Myocyte (in vitro differentiated cells): ENCODE data around the gene RAPGEF1. TPM values are rescaled to one million over a fixed set of nuclear protein-coding genes. Genes with fewer than 3 reads are reported as not detected.

Source experiments
- DNase-seq: peaks from one replicate; pipeline ENCODE4 v3.0.0-alpha.2; 2012; ENCODE audit warnings: low read depth
- total RNA-seq: library from RNA; depleted of rRNA; stranded (reverse); fragments of >200 nt; gene quantifications from 2 replicates; pipeline ENCODE4 v1.2.3, GENCODE V29; 2014

The RAPGEF1 gene
- total RNA-seq, 1 donor from 2014 or later = 290 TPM

DNA sequence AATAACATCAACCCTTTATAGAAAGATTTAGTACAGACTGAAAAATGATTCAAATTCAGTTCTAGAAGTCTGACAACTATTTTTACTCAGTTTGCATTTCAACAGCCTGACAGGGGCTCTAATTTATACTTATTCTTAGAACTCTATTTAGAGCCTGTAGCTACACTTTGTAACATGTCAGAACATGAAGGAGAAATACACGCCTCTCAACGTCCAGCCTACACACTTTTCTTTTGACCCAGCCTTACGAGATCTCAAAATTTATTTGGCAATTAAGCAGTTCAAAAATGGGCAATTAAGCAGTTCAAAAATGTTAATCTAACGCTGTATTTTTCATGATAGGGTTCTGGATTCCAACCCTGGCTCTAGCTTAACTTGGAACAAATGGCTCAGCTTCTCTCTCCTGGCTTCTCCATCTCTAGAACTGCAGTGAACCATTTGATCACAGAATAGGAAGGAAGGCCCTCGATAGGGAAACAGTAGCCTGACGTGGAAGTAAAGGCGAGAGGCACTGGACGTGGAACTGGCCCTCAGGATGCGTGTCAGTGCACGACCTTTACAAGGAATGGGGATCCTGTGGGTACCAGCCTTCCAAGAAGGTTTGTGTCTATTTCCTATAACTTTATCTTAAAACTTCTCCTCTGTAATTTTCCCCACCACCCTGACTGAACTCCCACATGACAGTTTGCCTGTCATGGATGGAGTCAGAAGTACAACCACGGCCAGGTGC, 128.1 kb downstream of the RAPGEF1 start:
- DNase-seq = no peak

DNA sequence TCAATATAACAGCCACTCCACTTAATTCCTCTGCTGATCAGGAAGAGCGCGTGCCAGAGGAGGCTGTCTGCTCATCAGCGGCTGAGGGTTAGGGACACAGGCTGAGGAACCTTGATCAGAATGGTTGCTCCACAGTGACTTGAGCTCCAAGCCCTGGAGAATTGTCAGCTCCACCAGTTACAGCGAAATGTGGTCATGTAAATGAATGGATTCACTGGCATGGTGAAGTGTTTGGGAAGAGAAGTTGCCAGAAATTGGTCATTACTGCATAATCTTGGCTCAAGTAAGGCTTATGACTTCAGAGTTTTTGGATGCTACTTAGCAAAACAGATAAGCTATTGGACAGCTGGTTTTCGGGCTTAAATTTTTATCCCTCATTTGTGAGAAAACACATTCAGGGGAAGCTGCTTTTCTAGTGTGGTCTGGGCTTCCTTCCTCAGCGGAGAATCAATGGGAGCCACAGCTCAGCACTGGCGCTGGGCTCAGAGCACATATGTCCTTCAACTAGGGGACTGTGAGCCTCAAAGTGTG, 129.6 kb downstream of the RAPGEF1 start:
- peak; percentile 45 for DNase-seq

DNA sequence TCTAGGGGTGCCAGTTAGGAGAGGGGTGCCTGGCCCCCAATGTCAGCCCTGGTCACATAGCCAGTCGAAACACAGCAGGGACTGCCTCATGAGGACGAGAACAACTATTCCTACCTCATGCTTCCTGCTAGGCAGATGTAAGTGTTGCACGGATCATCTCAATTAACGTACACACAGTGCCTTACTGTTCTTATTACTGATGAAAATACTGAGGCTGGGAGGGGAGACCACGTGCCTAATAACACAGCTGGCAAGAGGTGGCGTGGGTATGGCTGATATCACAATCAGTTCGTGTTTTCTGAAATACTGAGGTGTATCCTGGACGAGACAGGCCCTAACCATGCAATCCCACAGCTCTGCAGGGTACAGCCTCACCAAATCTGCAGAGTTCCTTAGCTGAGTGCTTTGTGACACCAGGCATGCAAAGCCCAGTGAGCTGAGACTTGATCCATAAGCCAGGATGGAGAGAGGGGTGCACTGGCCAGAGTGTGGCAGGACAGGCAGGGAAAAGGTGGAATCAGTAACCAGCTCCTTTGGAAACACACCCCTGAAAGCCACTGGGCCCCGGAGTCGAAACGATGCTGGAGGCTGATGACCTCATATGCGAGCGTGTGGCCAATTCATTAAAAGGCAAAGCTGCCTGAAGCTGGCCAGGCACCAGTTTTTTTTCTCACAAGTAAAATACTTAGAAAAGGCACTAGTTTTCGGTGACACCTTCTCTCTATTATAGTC, 130.6 kb downstream of the RAPGEF1 start:
- DNase-seq = peak; percentile 68

DNA sequence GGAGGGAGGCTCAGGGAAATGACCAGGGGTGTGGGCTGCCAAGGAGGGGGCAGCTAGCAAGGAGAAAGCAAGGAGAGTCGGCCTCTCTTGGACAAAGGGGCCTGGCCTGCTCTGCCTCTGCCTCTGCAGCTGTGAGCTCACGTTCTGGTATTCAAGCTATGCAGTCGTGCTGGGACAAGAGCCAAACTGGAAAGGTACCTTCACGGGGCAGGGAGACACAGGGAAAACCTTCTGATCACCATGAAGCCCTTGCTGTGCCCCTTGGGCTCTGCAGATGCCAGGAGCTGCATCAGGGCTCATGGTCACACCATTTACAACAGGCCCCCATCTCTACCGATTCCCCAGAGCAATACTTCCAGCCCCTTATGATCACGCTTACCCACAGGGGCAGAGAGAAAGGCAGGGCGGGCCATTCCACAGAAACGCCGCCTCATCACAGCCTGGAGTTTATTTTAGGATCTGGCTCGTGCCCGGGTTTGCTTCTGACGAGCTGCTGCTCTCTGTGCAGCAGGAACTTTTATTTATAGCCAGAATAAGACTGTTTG, 131.3 kb downstream of the RAPGEF1 start:
- DNase-seq = peak; percentile 92

DNA sequence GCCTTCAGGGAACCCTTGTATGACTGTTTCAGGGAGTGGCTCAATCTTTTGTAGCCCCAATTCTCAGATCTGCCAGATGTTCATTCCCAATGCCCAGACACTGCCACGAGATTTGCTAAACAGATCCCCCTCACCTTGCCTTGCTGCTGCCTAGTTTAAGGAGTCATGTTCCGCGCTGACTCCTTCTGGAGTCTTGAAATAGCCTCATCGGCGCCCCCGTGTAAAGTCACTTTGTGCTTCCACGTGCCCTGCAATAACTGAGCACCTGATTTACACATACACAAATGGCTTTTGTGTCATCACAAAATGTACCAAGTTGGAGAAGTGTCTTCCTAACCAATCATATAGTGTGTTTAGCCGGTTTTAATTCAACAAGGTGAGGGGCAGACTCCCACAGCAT, 132.3 kb downstream of the RAPGEF1 start:
- DNase-seq = no peak

DNA sequence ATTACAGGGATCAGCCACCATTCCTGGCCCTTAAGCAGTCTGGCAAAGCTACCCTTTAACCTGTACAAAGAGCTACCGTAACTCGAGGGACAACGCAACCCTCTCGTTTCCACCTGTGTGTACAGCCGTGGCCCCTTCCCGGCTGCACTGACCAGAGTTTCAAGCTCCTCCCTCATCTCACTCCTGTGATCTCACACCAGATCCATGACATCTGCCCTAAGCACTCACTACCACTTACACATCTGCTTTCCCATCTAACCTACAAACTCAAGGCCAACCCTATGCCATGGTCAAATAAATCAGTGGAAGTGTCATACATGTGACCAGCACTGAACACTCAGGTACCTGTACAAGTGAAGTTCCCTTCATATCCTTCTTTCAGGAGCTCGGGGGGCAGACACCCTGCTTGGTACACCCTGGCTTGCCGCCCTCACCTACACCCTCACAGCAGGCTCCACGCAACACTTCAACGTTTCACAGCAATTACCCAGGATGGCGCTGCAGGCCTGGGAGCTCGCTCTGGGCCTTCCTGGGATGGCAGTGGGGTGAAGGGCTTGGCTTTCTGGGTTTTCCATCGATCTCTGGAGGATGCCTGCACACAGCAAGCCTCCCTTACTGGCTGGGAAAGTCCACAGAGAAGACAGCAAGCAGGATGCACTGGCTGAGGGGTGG, 132.8 kb downstream of the RAPGEF1 start:
- no peak for DNase-seq

DNA sequence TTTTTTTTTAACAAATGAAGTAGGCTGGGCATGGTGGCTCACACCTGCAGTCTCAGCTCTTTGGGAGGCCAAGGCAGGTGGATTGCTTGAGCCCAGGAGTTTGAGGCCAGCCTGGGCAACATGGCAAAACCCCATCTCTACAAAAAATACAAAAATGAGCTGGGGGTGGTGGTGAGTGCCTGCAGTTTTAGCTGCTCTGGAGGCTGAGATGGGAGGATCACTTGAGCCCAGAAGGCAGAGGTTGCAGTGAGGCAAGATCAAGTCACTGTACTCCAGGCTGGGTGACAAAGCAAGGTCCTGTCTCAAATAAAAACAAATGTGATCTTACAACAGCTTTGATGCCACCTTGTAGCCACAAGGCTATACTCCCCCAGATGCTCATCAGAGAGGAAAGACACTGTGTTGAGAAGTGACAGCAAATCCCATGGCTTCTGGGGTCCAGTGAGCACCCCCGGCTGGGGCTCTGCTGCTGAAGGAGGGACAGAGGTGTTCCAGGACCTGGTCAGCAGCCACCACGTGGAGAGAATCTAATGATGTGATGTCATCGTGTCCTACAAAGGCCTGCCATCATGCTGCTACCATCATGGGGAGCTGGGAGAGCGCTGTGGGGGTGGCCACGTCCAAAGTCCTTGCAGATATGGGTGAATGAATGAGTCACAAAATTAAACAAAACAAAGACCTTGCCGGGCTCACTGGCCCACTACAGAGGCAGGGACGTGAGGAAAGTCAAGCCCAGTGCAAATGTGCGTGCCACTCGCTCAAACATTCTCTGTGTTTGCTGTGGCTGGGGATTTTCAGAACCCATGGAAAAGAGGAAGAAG, 133.9 kb downstream of the RAPGEF1 start:
- no peak for DNase-seq

DNA sequence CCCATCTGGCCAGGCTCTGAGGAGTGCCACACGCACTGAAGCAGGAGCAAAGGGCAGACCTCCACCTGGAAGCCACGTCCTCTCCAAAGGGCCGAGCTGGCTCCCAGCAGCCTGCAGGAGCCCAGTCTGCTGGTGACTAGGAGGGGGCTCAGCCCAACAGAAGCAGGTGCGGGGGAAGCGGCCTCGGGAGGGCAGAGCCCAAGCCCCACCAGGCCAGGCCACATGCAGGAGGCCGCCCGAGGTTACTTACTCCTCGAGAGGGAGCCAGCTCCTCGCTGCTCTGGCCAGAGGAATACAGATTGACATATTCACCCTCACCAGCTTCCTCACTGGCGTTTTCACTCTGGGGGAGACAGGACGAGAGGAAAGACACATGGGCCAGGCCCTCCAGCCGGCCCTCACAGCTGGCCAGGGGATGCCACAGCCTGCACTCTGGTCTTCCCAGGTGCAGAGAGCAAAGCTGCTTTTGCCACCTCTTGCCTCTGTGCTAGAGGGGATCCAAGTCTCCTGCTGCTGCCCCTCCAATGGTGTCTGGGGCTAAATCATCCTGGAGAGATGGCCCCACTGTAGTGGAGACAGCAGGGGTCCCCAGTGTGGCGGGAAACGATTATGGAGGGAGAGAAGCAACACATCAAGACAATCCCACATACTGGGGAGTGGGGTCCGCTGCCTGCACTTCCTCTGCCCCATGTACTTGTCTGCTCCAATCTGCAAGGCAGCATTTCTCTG, 136.0 kb downstream of the RAPGEF1 start:
- no peak for DNase-seq

DNA sequence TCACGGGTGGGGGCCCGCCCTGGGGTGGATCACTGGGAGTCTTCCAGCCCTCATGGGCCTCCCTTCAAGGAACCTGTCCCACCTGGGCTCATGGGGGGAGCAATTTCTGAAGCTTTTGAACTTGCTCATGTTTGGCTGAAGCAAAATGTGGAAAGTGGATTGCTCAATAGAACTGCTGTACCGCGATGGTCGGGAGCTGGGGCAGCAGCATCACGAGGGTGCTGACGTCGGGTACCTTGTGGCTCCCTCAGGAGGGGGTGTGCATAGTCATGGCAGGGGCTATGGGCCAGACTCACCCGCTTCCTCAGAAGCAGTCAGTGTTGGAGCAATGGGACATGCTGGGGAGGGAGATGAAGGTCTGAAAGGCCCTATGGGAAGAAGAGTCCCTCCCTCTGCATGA, 136.7 kb downstream of the RAPGEF1 start:
- no peak for DNase-seq

DNA sequence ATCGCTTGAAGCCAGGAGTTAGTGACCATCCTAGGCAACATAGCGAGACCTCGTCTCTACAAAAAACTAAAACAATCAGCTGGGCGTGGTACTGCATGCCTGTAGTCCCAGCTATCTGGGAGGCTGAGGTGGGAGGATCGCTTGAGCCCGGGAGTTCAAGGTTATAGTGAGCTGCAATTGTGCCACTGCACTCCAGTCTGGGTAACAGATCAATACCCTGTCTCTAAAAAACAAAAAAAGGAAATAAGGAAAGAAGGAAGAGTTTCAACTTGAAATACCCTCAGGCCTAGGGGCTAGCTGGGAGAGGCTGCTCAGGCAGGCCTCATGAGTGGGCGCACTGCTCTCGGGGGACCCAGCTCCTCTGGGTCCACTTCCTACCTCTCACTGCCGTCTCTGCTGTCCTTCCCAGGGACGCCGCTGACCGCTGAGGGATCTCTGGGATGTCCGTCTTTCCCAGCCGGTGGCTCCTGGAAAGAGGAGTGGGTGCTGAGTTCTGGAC, 138.1 kb downstream of the RAPGEF1 start:
- no peak for DNase-seq

DNA sequence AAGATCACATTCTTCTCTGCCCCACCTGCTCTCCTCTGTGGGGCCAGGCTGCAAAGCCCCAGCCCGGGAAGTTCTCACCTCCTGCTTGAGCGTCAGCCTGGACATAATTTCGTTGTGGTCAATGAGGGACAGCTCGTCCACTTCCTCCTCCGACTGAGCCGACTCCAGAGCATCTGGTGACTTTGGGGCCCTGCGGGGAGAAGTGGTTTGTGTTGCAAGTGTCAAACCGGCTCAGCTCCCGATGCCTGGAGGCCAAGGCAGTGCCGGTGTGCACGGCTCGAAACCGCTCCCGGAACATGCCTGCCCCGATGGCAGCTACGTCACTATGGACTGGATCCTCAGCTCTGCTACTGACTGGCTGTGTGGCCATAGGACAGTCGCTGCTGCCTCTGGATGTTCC, 141.8 kb downstream of the RAPGEF1 start:
- DNase-seq = no peak

DNA sequence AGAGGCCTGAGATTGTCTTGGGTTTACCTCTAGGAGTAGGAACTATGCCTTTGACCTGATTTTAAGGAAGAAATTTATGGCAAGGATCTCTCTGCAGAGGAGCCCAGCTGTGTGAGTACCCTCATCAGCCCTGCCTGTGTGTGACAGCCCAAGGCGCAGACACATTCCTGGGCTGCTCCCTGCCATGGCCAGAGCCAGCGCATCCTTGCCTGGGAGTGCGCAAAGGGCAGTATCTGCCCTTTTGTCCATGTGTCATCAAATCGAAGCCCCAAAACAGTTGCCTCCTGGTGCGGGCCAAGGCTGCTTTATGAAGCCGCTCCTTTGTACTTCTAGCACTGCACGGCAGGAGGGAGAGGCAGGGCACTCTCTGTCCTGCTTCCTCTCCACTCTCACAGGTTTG, 142.6 kb downstream of the RAPGEF1 start:
- no peak for DNase-seq

DNA sequence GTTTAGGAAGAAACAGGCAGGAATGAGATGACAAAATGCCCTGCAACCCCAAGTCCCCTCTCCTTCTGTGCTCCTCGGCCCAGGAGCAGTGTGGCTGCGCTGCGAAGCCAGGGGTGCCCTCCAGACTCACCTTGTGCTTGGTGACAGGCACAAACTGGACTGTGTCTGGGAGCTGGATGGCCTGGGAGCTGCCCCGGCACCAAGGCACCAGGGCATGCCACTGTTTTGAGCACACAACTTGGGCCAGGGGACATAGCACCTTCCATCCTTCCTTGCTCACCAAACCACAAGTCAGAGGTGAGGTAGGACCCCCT, 143.5 kb downstream of the RAPGEF1 start:
- no peak for DNase-seq

DNA sequence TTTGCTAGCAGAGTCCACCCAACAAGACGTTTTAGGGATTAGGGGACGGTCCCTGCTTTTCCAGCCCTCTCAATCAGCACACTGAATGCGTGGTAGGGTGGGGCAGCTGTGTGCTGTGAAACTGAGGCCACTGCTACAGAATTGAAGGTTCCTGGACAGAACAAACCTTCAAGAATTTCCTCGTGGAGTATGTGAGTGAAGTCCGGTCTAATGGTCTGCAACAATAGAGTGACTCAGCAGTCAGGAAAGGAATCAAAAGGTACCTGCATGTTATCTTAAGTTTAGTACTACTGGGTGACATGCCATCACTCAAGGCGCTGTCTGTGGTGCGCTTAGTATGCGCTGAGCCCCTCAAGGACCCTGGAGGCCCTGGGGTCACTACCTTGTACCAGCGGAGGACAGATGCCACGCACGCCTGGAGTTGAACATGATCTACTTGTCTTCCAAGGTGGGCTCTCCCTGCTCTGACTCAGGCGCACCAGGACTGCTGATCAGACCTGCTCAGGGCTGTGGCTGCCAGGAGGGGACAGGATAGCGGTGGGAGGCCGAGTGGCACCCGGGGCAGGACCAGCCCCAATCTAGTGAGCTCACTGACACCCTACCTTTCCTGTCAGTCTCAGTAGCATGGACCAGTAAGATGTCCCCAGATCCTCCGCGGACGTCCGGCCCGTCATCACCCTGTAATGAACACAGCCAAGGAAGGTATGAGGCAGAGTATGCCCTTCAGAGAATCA, 144.0 kb downstream of the RAPGEF1 start:
- DNase-seq = no peak

DNA sequence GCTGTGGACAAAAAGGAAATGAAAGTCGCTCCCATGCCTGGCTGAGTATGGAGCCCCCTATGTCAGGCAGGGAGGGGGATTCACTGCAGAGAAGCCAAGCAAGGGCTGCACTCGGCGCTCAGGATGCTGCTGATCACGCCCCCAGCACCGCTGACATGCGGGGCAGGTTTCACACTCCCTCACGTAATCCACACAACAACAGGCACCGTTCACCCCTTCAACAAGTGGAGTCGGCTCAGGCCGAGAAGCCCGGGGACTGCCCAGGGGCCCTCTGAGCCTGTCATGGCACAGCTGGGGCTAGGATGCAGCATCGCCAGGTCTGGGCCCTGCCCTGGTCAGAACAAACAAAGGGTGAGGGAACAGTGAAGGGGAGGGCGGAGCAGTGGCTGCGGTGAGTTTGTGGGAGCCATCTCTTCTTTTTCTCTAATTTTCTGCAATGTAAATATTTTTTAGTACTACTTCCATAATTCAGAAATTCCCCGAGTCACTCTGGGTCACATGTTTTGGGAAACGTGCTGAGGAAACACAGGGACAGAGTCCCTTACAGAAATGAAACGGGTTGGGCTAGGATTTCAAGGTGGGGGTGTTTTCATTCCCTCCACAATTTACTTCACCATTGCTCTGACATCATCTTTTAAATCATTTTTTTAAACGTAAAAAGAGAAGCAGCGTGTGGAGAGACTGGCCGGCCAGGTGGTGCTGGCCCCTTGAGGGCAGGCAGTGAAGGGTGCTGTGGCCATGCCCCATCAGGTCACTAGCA, 144.8 kb downstream of the RAPGEF1 start:
- DNase-seq = no peak

DNA sequence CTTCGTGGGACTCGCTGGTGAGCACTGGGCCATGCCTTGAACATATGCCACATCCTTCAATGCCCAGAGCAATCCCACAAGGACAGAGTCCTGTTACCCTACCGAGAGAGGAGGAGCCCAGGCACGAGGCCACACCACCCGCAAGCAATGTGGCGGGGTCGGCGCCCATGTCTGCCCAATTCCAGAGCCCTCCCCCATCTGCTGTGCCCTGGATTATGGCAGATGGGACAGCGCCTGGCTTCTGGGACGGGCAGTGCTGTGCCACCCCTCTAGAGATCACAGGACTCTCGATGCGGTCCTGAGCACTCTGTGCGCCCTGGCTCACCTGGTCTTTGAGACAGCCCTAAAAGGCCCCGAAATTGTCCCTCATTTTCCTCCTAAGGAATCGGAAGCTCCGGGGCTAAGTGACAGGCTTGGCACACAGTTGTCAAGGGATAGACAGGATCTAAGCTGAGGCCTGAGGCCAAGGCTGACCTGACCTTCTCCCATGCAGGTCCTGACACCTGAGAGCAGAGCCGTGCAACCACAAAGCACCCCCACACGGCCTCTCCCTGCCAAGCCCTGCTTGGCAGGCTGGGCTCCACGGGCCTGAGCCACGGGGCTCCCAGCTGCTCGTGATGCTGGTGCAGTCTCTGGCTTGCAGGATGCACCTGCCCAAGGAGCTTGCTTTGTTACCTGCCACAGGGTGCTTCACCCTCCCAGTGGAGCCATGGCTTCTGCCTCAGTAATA, 145.8 kb downstream of the RAPGEF1 start:
- peak; percentile 44 for DNase-seq

DNA sequence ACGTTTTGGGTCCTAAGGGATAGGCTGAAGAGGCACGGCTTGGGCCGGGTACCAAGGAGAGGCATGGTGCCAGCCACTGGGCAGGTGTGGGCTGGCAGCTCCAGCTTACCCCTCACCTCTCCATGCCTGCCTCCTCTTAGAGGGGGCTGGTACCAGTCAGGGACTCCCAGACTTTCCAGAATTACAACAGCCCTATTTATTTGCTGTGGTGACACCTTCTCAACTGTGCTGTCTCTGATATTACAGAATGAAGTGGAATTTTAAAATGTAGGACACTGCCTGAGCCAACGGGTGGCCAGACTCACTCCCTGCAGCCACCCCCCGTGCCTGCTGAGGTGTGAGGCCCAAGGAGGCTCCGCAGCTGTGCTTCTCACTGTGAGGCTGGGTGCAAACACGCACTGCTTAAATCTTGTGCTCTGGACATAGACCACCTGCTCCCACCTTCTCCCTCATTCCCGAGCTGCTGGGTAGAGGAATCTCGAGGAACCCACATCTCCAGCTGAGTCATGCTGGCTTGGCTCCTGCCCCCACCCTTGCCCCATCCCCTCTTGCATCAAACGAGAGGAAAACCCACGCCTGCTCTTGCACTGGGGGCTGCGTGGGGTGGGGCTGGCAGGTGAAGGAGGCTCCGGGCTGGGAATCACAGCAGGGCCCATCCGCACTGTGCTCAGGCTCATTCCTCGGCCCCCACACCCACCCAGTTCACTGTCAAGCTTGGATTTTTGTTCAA, 146.6 kb downstream of the RAPGEF1 start:
- peak; percentile 66 for DNase-seq
